ENCODE results near the gene LMO7. TPM values are rescaled to one million over a fixed set of nuclear protein-coding genes. Genes with fewer than 3 reads are reported as not detected.

LMO7 gene
- total and polyA plus RNA-seq, 4 donors, result 17.5 to 69.6 (median 38.2) TPM

GRCh38 chr13:75867379-75868117, 231.4 kb downstream of the LMO7 start (continued):
- TF ChIP-seq, protein P1, sequence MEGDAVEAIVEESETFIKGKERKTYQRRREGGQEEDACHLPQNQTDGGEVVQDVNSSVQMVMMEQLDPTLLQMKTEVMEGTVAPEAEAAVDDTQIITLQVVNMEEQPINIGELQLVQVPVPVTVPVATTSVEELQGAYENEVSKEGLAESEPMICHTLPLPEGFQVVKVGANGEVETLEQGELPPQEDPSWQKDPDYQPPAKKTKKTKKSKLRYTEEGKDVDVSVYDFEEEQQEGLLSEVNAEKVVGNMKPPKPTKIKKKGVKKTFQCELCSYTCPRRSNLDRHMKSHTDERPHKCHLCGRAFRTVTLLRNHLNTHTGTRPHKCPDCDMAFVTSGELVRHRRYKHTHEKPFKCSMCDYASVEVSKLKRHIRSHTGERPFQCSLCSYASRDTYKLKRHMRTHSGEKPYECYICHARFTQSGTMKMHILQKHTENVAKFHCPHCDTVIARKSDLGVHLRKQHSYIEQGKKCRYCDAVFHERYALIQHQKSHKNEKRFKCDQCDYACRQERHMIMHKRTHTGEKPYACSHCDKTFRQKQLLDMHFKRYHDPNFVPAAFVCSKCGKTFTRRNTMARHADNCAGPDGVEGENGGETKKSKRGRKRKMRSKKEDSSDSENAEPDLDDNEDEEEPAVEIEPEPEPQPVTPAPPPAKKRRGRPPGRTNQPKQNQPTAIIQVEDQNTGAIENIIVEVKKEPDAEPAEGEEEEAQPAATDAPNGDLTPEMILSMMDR (IDR thresholded peaks at IDR 0.05; ENCODE audit: low read depth, low read length, missing input control), result no peak
- TF ChIP-seq, protein P2, sequence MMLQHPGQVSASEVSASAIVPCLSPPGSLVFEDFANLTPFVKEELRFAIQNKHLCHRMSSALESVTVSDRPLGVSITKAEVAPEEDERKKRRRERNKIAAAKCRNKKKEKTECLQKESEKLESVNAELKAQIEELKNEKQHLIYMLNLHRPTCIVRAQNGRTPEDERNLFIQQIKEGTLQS (IDR thresholded peaks at IDR 0.05), result no peak
- TF ChIP-seq HNF4A (conservative IDR thresholded peaks at IDR 0.05), result no peak
- no peak for TF ChIP-seq TAF1 (conservative IDR thresholded peaks at IDR 0.05)
- TF ChIP-seq, protein P3, sequence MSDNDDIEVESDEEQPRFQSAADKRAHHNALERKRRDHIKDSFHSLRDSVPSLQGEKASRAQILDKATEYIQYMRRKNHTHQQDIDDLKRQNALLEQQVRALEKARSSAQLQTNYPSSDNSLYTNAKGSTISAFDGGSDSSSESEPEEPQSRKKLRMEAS (IDR thresholded peaks at IDR 0.05), result no peak
- TF ChIP-seq EGR1 (IDR thresholded peaks at IDR 0.05; ENCODE audit: low read depth in 2 of 2), result no peak
- no peak for TF ChIP-seq RAD21 (IDR thresholded peaks at IDR 0.05)

GRCh38 chr13:75869981-75870380, 233.9 kb downstream of the LMO7 start:
- Histone ChIP-seq H3K36me3 (ENCODE audit: control insufficient read depth in 4 of 4, insufficient read depth in 3 of 4, low read depth in 1 of 4, low read length in 3 of 4) (no peaks in the 10 kb centered on the region), H3K4me1 (ENCODE audit: control insufficient read depth in 4 of 4, insufficient read depth in 4 of 4, low read length in 3 of 4) (peaks cover 0 to 4% (median 2%) of the 10 kb centered on the region in 4 donors), H3K27ac (ENCODE audit: low read depth in 1 of 2, low read length in 2 of 2) (no peak overlapping the region), H3K9ac (ENCODE audit: low read depth in 1 of 2, low read length in 2 of 2) (no peak overlapping the region), H3K27me3 (ENCODE audit: control insufficient read depth in 4 of 4, insufficient read depth in 4 of 4, low read length in 3 of 4) (no peaks in the 10 kb centered on the region), H3K4me3 (ENCODE audit: low read depth in 1 of 3, low read length in 3 of 3) (no peak overlapping the region), H3K9me3 (ENCODE audit: control insufficient read depth in 4 of 4, low read length in 3 of 4) (no peaks in the 10 kb centered on the region)
- DNase-seq (ENCODE audit: low spot score), result no peak
- TF ChIP-seq NR2F2 (IDR thresholded peaks at IDR 0.05) (peak; percentile 35), EGR1 (IDR thresholded peaks at IDR 0.05; ENCODE audit: low read depth in 2 of 2) (no peak), TAF1 (conservative IDR thresholded peaks at IDR 0.05) (no peak), RXRA (IDR thresholded peaks at IDR 0.05) (no peak), FOXA2 (IDR thresholded peaks at IDR 0.05) (no peak), GABPA (IDR thresholded peaks at IDR 0.05 in 1 of 2, conservative IDR thresholded peaks at IDR 0.05 in 1 of 2) (no peak)
- TF ChIP-seq, protein P1 (IDR thresholded peaks at IDR 0.05; ENCODE audit: low read depth, low read length, missing input control), result no peak
- TF ChIP-seq, protein P4, sequence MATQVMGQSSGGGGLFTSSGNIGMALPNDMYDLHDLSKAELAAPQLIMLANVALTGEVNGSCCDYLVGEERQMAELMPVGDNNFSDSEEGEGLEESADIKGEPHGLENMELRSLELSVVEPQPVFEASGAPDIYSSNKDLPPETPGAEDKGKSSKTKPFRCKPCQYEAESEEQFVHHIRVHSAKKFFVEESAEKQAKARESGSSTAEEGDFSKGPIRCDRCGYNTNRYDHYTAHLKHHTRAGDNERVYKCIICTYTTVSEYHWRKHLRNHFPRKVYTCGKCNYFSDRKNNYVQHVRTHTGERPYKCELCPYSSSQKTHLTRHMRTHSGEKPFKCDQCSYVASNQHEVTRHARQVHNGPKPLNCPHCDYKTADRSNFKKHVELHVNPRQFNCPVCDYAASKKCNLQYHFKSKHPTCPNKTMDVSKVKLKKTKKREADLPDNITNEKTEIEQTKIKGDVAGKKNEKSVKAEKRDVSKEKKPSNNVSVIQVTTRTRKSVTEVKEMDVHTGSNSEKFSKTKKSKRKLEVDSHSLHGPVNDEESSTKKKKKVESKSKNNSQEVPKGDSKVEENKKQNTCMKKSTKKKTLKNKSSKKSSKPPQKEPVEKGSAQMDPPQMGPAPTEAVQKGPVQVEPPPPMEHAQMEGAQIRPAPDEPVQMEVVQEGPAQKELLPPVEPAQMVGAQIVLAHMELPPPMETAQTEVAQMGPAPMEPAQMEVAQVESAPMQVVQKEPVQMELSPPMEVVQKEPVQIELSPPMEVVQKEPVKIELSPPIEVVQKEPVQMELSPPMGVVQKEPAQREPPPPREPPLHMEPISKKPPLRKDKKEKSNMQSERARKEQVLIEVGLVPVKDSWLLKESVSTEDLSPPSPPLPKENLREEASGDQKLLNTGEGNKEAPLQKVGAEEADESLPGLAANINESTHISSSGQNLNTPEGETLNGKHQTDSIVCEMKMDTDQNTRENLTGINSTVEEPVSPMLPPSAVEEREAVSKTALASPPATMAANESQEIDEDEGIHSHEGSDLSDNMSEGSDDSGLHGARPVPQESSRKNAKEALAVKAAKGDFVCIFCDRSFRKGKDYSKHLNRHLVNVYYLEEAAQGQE (IDR thresholded peaks at IDR 0.05), result peak; percentile 12
- WGBS, result 34% methylated on average over 4 of the region's 4 CpGs
